ENCODE measurements around the gene FYCO1. TPM values are rescaled to one million over a fixed set of nuclear protein-coding genes. Genes with fewer than 3 reads are reported as not detected.

The FYCO1 gene
- total RNA-seq, 6 experiments from 2014 or later: 20.8 to 30.7 (median 27.2) TPM

DNA sequence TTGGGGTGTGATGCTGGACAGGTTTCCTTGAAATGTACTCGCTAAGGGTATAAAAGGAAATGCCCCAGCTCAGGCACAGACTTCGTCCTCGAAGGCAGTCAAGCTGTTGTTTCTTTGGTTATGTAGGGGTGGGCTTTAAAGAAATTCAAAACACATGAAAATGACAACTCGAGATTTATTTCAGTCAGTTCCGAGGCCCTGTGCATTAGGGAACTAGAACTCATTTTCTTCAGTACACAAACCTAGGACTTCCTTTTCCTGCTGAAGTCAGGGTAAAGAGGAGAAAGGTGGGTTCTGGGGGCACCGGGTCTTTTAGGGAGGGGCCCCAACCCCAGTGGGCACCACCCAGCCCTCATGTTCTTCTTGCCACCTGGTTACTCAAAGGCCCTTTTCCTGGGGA is 101.6 kb downstream of the FYCO1 start:
- no peaks in the 10 kb centered on the region for H3K9me3 Mint-ChIP-seq
- TF ChIP-seq, protein P1, sequence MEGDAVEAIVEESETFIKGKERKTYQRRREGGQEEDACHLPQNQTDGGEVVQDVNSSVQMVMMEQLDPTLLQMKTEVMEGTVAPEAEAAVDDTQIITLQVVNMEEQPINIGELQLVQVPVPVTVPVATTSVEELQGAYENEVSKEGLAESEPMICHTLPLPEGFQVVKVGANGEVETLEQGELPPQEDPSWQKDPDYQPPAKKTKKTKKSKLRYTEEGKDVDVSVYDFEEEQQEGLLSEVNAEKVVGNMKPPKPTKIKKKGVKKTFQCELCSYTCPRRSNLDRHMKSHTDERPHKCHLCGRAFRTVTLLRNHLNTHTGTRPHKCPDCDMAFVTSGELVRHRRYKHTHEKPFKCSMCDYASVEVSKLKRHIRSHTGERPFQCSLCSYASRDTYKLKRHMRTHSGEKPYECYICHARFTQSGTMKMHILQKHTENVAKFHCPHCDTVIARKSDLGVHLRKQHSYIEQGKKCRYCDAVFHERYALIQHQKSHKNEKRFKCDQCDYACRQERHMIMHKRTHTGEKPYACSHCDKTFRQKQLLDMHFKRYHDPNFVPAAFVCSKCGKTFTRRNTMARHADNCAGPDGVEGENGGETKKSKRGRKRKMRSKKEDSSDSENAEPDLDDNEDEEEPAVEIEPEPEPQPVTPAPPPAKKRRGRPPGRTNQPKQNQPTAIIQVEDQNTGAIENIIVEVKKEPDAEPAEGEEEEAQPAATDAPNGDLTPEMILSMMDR (IDR thresholded peaks at IDR 0.05): no peak
- H3K36me3 Mint-ChIP-seq (ENCODE audit: low read depth): no peaks in the 10 kb centered on the region
- no peak overlapping the region for H3K27ac Mint-ChIP-seq
- no peak for DNase-seq
- H3K4me3 Mint-ChIP-seq: no peak overlapping the region
- peaks cover 30% of the 10 kb centered on the region for H3K27me3 Mint-ChIP-seq (ENCODE audit: insufficient read depth)
- H3K4me1 Mint-ChIP-seq (ENCODE audit: low read depth): peaks cover 15% of the 10 kb centered on the region

- TF ChIP-seq, protein P1 (IDR thresholded peaks at IDR 0.05): no peak
- Mint-ChIP-seq H3K27me3 (ENCODE audit: insufficient read depth) (peaks cover 22% of the 10 kb centered on the region), H3K4me1 (ENCODE audit: low read depth) (peaks cover 8% of the 10 kb centered on the region), H3K9me3 (no peaks in the 10 kb centered on the region), H3K36me3 (ENCODE audit: low read depth) (no peaks in the 10 kb centered on the region), H3K4me3 (no peak overlapping the region), H3K27ac (no peak overlapping the region)
- DNase-seq: no peak
Measured at GRCh38 chr3:45892161-45892560, 103.5 kb downstream of the FYCO1 start.

- DNase-seq: no peak
- Mint-ChIP-seq H3K36me3 (ENCODE audit: low read depth) (no peaks in the 10 kb centered on the region), H3K4me1 (ENCODE audit: low read depth) (no peaks in the 10 kb centered on the region; the same call in 1 of the 2 replicates), H3K27ac (no peak overlapping the region), H3K4me3 (no peak overlapping the region), H3K9me3 (no peaks in the 10 kb centered on the region), H3K27me3 (ENCODE audit: insufficient read depth) (peaks cover 35% of the 10 kb centered on the region)
- TF ChIP-seq, protein P1 (IDR thresholded peaks at IDR 0.05): no peak
Measured at GRCh38 chr3:45890405-45890804, 105.2 kb downstream of the FYCO1 start.

DNA sequence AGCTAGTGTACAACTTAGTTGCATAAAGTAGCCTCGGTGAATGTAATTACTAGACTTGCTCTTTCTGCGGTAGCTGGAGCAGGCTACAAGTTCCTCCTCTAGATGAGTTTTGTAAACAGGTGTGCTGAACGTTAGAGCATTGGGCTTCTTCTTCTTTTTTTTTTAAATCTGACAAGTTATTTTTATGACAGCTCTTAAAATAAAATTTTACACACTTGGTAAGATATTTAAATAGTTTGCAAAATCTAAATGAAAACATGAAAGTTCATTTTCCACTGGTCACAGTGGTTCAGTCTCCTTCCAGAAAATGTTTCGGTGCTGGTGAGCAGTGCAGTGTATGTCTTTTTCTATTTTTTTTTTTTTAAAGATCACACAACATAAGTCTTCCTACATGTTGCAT is 106.3 kb downstream of the FYCO1 start:
- H3K36me3 Mint-ChIP-seq (ENCODE audit: low read depth): no peaks in the 10 kb centered on the region
- no peak overlapping the region for H3K27ac Mint-ChIP-seq
- DNase-seq: no peak
- TF ChIP-seq, protein P1 (IDR thresholded peaks at IDR 0.05): no peak
- no peaks in the 10 kb centered on the region for H3K4me1 Mint-ChIP-seq (ENCODE audit: low read depth)
- H3K9me3 Mint-ChIP-seq: no peaks in the 10 kb centered on the region
- no peak overlapping the region for H3K4me3 Mint-ChIP-seq
- peaks cover 43% of the 10 kb centered on the region for H3K27me3 Mint-ChIP-seq (ENCODE audit: insufficient read depth)

GRCh38 chr3:45887759-45888511 is 107.7 kb downstream of the FYCO1 start:
- no peaks in the 10 kb centered on the region for H3K4me1 Mint-ChIP-seq (ENCODE audit: low read depth)
- H3K9me3 Mint-ChIP-seq: no peaks in the 10 kb centered on the region
- DNase-seq: no peak
- no peak overlapping the region for H3K27ac Mint-ChIP-seq
- no peaks in the 10 kb centered on the region for H3K36me3 Mint-ChIP-seq (ENCODE audit: low read depth)
- peaks cover 39% of the 10 kb centered on the region for H3K27me3 Mint-ChIP-seq (ENCODE audit: insufficient read depth)
- TF ChIP-seq, protein P1 (IDR thresholded peaks at IDR 0.05): no peak
- no peak overlapping the region for H3K4me3 Mint-ChIP-seq

Data from HFFc6 (cell line).